Measurements from ENCODE around the gene PLGRKT. TPM values are rescaled to one million over a fixed set of nuclear protein-coding genes. Genes with fewer than 3 reads are reported as not detected.

The PLGRKT gene
- total RNA-seq, 1 donor, result 12.6 TPM

- Histone ChIP-seq H3K27me3 (ENCODE audit: insufficient read depth, low read length) (no peaks in the 10 kb centered on the region), H3K4me1 (ENCODE audit: insufficient read depth, low read length) (peaks cover 9% of the 10 kb centered on the region), H3K9me3 (ENCODE audit: low read depth, low read length) (no peaks in the 10 kb centered on the region), H3K4me3 (ENCODE audit: low read length) (no peak overlapping the region)
These were observed 44.2 kb downstream of the PLGRKT start for GRCh38 chr9:5393497-5393896.

- Histone ChIP-seq H3K27me3 (ENCODE audit: insufficient read depth, low read length) (no peaks in the 10 kb centered on the region), H3K4me3 (ENCODE audit: low read length) (no peak overlapping the region), H3K9me3 (ENCODE audit: low read depth, low read length) (no peaks in the 10 kb centered on the region), H3K4me1 (ENCODE audit: insufficient read depth, low read length) (peaks cover 9% of the 10 kb centered on the region)
These were observed 45.4 kb downstream of the PLGRKT start for GRCh38 chr9:5392285-5392684.

GRCh38 chr9:5389109-5389732 lies 48.5 kb downstream of the PLGRKT start:
- Histone ChIP-seq H3K4me3 (ENCODE audit: low read length) (no peak overlapping the region), H3K27me3 (ENCODE audit: insufficient read depth, low read length) (no peaks in the 10 kb centered on the region), H3K4me1 (ENCODE audit: insufficient read depth, low read length) (peaks cover 9% of the 10 kb centered on the region), H3K9me3 (ENCODE audit: low read depth, low read length) (no peaks in the 10 kb centered on the region)

- Histone ChIP-seq H3K27me3 (ENCODE audit: insufficient read depth, low read length) (no peaks in the 10 kb centered on the region), H3K4me3 (ENCODE audit: low read length) (no peak overlapping the region), H3K4me1 (ENCODE audit: insufficient read depth, low read length) (peaks cover 9% of the 10 kb centered on the region), H3K9me3 (ENCODE audit: low read depth, low read length) (no peaks in the 10 kb centered on the region)
These were observed 49.5 kb downstream of the PLGRKT start for GRCh38 chr9:5388026-5388819.

GRCh38 chr9:5384436-5384835 lies 53.3 kb downstream of the PLGRKT start:
- Histone ChIP-seq H3K4me3 (ENCODE audit: low read length) (no peak overlapping the region), H3K9me3 (ENCODE audit: low read depth, low read length) (no peaks in the 10 kb centered on the region), H3K27me3 (ENCODE audit: insufficient read depth, low read length) (no peaks in the 10 kb centered on the region), H3K4me1 (ENCODE audit: insufficient read depth, low read length) (peaks cover 4% of the 10 kb centered on the region)

GRCh38 chr9:5382479-5382878 lies 55.2 kb downstream of the PLGRKT start:
- H3K27me3 ChIP-seq (ENCODE audit: insufficient read depth, low read length), result no peaks in the 10 kb centered on the region
- H3K9me3 ChIP-seq (ENCODE audit: low read depth, low read length), result no peaks in the 10 kb centered on the region
- H3K4me3 ChIP-seq (ENCODE audit: low read length), result no peak overlapping the region
- no peaks in the 10 kb centered on the region for H3K4me1 ChIP-seq (ENCODE audit: insufficient read depth, low read length)

- Histone ChIP-seq H3K4me1 (ENCODE audit: insufficient read depth, low read length) (no peaks in the 10 kb centered on the region), H3K9me3 (ENCODE audit: low read depth, low read length) (no peaks in the 10 kb centered on the region), H3K27me3 (ENCODE audit: insufficient read depth, low read length) (no peaks in the 10 kb centered on the region), H3K4me3 (ENCODE audit: low read length) (no peak overlapping the region)
These were observed 61.8 kb downstream of the PLGRKT start for GRCh38 chr9:5375790-5376477.

- Histone ChIP-seq H3K9me3 (ENCODE audit: low read depth, low read length) (no peaks in the 10 kb centered on the region), H3K4me3 (ENCODE audit: low read length) (no peak overlapping the region), H3K4me1 (ENCODE audit: insufficient read depth, low read length) (no peaks in the 10 kb centered on the region), H3K27me3 (ENCODE audit: insufficient read depth, low read length) (no peaks in the 10 kb centered on the region)
These were observed 62.6 kb downstream of the PLGRKT start for GRCh38 chr9:5375091-5375490.

GRCh38 chr9:5364294-5365024 lies 73.3 kb downstream of the PLGRKT start:
- no peaks in the 10 kb centered on the region for H3K27me3 ChIP-seq (ENCODE audit: insufficient read depth, low read length)
- H3K9me3 ChIP-seq (ENCODE audit: low read depth, low read length), result no peaks in the 10 kb centered on the region
- H3K4me3 ChIP-seq (ENCODE audit: low read length), result no peak overlapping the region
- H3K4me1 ChIP-seq (ENCODE audit: insufficient read depth, low read length), result no peaks in the 10 kb centered on the region

GRCh38 chr9:5361326-5362010 lies 76.3 kb downstream of the PLGRKT start:
- Histone ChIP-seq H3K4me3 (ENCODE audit: low read length) (no peak overlapping the region), H3K27me3 (ENCODE audit: insufficient read depth, low read length) (no peaks in the 10 kb centered on the region), H3K4me1 (ENCODE audit: insufficient read depth, low read length) (no peaks in the 10 kb centered on the region), H3K9me3 (ENCODE audit: low read depth, low read length) (no peaks in the 10 kb centered on the region)

GRCh38 chr9:5360341-5360740 lies 77.4 kb downstream of the PLGRKT start:
- no peak overlapping the region for H3K4me3 ChIP-seq (ENCODE audit: low read length)
- no peaks in the 10 kb centered on the region for H3K27me3 ChIP-seq (ENCODE audit: insufficient read depth, low read length)
- no peaks in the 10 kb centered on the region for H3K9me3 ChIP-seq (ENCODE audit: low read depth, low read length)
- no peaks in the 10 kb centered on the region for H3K4me1 ChIP-seq (ENCODE audit: insufficient read depth, low read length)

- Histone ChIP-seq H3K4me1 (ENCODE audit: insufficient read depth, low read length) (peaks cover 7% of the 10 kb centered on the region), H3K4me3 (ENCODE audit: low read length) (no peak overlapping the region), H3K9me3 (ENCODE audit: low read depth, low read length) (no peaks in the 10 kb centered on the region), H3K27me3 (ENCODE audit: insufficient read depth, low read length) (no peaks in the 10 kb centered on the region)
These were observed 80.2 kb downstream of the PLGRKT start for GRCh38 chr9:5357431-5358105.

- no peaks in the 10 kb centered on the region for H3K9me3 ChIP-seq (ENCODE audit: low read depth, low read length)
- H3K4me3 ChIP-seq (ENCODE audit: low read length), result no peak overlapping the region
- peaks cover 12% of the 10 kb centered on the region for H3K4me1 ChIP-seq (ENCODE audit: insufficient read depth, low read length)
- H3K27me3 ChIP-seq (ENCODE audit: insufficient read depth, low read length), result no peaks in the 10 kb centered on the region
These were observed 81.9 kb downstream of the PLGRKT start for GRCh38 chr9:5355817-5356216.

GRCh38 chr9:5355226-5355625 lies 82.5 kb downstream of the PLGRKT start:
- no peaks in the 10 kb centered on the region for H3K27me3 ChIP-seq (ENCODE audit: insufficient read depth, low read length)
- no peak overlapping the region for H3K4me3 ChIP-seq (ENCODE audit: low read length)
- H3K9me3 ChIP-seq (ENCODE audit: low read depth, low read length), result no peaks in the 10 kb centered on the region
- peaks cover 12% of the 10 kb centered on the region for H3K4me1 ChIP-seq (ENCODE audit: insufficient read depth, low read length)
